ENCODE results near the gene CLPSL1. TPM values are rescaled to one million over a fixed set of nuclear protein-coding genes. Genes with fewer than 3 reads are reported as not detected.

Gene CLPSL1
- total RNA-seq, 1 donor from 2014 or later, result not detected

DNA sequence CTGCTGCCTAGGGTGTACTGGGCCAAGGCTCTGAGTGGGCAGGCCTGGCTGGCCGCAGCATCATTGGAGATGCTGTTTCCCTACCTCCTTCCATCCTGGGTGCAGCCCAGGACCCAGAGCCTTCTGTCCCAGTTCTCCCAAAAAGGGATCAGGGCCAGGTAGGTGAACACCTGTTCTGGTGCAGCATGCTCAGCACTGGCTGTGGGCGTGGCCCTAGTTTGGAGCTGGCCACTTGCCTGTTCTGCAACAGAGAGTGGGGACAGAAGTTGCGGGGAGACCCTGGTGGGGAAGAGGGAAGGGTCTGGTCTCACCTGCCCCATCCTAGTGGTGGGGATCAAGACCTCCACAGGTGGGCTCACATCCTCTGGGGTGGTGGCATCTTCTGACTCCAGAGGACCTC, 45.4 kb upstream of the CLPSL1 start:
- Histone ChIP-seq H3K27me3 (no peaks in the 10 kb centered on the region), H3K4me1 (peaks cover 54% of the 10 kb centered on the region), H3K4me3 (no peak overlapping the region), H3K36me3 (no peaks in the 10 kb centered on the region), H3K9me3 (no peaks in the 10 kb centered on the region), H3K27ac (peak overlapping the region; percentile 99)
- intact Hi-C loops (cut with DNase I), result loop anchor here (5.0 kb wide), 1 partner anchor 153 kb away; no protein-coding TSS in a partner anchor
- TF ChIP-seq POLR2A (IDR thresholded peaks at IDR 0.05), result no peak
- TF ChIP-seq POLR2AphosphoS5 (IDR thresholded peaks at IDR 0.05; ENCODE audit: insufficient read depth in 1 of 2, low read depth in 1 of 2), result peak in 1 of 2 donors; percentile 10
- DNase-seq (ENCODE audit: extremely low spot score in 2 of 2), result no peak

GRCh38 chr6:35736253-35736894, 44.4 kb upstream of the CLPSL1 start:
- no peaks in the 10 kb centered on the region for H3K27me3 ChIP-seq
- DNase-seq (ENCODE audit: extremely low spot score in 2 of 2), result no peak

DNA sequence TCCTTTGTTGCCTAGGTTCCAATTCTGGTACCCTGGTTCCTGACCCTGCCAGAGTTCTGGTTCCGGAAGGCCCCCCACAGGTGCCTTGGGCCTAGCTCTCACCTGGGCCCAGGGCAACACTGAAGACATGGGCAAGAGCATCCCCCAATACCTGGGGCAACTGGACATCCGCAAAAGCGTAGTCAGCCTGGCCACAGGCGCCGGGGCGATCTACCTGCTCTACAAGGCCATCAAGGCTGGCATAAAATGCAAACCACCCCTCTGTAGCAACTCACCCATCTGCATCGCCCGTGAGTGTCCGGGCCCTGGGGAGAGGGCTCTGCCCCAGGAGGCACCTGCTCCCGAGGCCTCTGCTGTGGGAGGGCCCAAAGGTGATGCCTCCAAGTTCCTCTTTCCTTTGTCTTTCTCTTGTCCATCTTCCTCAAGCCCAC, 43.8 kb upstream of the CLPSL1 start, which contains the start of gene ARMC12:
Gene ARMC12 (plus strand): TSS at position 51 of the 431 bp plus-strand sequence. CDS start 77 bp downstream, at position 128.
- Histone ChIP-seq H3K27ac (peak within 1 kb of the TSS; percentile 99), H3K4me3 (no peak within 1 kb of the TSS), H3K27me3 (no peaks in the 10 kb centered on the region), H3K36me3 (no peaks in the 10 kb centered on the region), H3K4me1 (peaks cover 42% of the 10 kb centered on the region), H3K9me3 (no peaks in the 10 kb centered on the region)
- DNase-seq (ENCODE audit: extremely low spot score in 2 of 2), result no peak
- TF ChIP-seq POLR2AphosphoS5 (IDR thresholded peaks at IDR 0.05; ENCODE audit: insufficient read depth in 1 of 2, low read depth in 1 of 2), result no peak
- intact Hi-C loops (cut with DNase I), result loop anchor here (2.0 to 5.0 kb wide), 2 partner anchors 155 to 214 kb away; no protein-coding TSS in a partner anchor

More at GRCh38 chr6:35736253-35736894, 44.4 kb upstream of the CLPSL1 start:
- H3K36me3 ChIP-seq, result no peaks in the 10 kb centered on the region
- peaks cover 45% of the 10 kb centered on the region for H3K4me1 ChIP-seq
- H3K27ac ChIP-seq, result peak overlapping the region; percentile 99
- H3K4me3 ChIP-seq, result no peak overlapping the region
- intact Hi-C loops (cut with DNase I), result loop anchor here (2.0 to 5.0 kb wide), 2 partner anchors 154 to 214 kb away; no protein-coding TSS in a partner anchor
- TF ChIP-seq, protein P1, sequence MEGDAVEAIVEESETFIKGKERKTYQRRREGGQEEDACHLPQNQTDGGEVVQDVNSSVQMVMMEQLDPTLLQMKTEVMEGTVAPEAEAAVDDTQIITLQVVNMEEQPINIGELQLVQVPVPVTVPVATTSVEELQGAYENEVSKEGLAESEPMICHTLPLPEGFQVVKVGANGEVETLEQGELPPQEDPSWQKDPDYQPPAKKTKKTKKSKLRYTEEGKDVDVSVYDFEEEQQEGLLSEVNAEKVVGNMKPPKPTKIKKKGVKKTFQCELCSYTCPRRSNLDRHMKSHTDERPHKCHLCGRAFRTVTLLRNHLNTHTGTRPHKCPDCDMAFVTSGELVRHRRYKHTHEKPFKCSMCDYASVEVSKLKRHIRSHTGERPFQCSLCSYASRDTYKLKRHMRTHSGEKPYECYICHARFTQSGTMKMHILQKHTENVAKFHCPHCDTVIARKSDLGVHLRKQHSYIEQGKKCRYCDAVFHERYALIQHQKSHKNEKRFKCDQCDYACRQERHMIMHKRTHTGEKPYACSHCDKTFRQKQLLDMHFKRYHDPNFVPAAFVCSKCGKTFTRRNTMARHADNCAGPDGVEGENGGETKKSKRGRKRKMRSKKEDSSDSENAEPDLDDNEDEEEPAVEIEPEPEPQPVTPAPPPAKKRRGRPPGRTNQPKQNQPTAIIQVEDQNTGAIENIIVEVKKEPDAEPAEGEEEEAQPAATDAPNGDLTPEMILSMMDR (IDR thresholded peaks at IDR 0.05), result peak; percentile 86 to 96 (median 86)
- TF ChIP-seq POLR2AphosphoS5 (IDR thresholded peaks at IDR 0.05; ENCODE audit: insufficient read depth in 1 of 2, low read depth in 1 of 2), result no peak
- no peaks in the 10 kb centered on the region for H3K9me3 ChIP-seq

GRCh38 chr6:35737413-35738211, 43.2 kb upstream of the CLPSL1 start:
- TF ChIP-seq, protein P1 (IDR thresholded peaks at IDR 0.05), result peak; percentile 85 to 97 (median 94)
- peak in 1 of 2 donors; percentile 69 for TF ChIP-seq POLR2AphosphoS5 (IDR thresholded peaks at IDR 0.05; ENCODE audit: insufficient read depth in 1 of 2, low read depth in 1 of 2)
- no peak for TF ChIP-seq POLR2A (IDR thresholded peaks at IDR 0.05)
- Histone ChIP-seq H3K4me1 (peaks cover 39% of the 10 kb centered on the region), H3K36me3 (no peaks in the 10 kb centered on the region), H3K4me3 (no peak overlapping the region), H3K27ac (no peak overlapping the region), H3K27me3 (no peaks in the 10 kb centered on the region), H3K9me3 (no peaks in the 10 kb centered on the region)
- no peak for DNase-seq (ENCODE audit: extremely low spot score in 2 of 2)
- intact Hi-C loops (cut with DNase I), result loop anchor here (2.0 to 5.0 kb wide), 2 partner anchors 155 to 215 kb away; no protein-coding TSS in a partner anchor

DNA sequence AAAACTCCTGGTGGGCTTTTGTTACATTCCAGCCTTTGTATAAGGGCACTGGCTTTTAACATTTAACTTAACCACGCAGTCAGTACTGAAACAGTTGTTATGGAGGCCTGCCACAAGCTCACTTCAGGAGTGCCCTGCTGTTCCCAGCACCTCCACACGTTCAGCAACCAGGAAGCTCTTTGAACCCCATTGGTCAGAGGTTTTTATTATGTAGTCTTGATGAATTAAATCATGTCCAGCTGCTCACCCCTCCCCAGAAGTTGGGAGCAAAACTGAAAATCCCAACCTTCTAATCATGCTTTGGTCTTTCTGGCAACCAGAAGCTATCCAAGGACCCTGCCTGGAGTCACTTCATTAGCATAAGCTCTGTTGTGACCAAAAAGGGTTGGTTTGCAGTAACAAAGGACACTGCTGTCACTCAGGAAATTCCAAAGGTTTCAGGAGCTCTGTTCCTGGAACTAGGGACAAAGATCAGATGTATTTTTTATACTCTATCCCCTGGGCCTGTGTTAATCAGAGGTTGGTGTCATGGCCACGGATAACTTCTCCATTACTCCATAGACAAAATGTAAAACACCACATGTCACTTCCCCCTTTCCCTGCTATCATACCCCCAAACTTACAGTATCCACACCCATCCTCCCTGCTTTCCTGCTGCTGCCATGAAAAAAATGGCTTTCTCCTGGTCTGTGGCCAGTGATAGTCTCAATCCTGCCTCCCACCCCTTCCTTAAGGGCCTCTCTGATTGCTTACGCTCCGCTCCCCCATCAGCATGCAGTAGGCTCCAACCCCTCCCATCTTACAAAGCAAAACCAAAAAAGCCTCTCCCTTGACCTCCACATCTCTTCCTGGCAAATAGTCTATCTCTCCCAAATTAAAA, 40.9 kb upstream of the CLPSL1 start:
- no peak overlapping the region for H3K4me3 ChIP-seq
- intact Hi-C loops (cut with DNase I), result loop anchor here (5.0 kb wide), 1 partner anchor 158 kb away; no protein-coding TSS in a partner anchor
- no peaks in the 10 kb centered on the region for H3K36me3 ChIP-seq
- no peaks in the 10 kb centered on the region for H3K9me3 ChIP-seq
- no peak for DNase-seq (ENCODE audit: extremely low spot score in 2 of 2)
- no peaks in the 10 kb centered on the region for H3K27me3 ChIP-seq
- no peak for TF ChIP-seq POLR2AphosphoS5 (IDR thresholded peaks at IDR 0.05; ENCODE audit: insufficient read depth in 1 of 2, low read depth in 1 of 2)
- no peak overlapping the region for H3K27ac ChIP-seq
- H3K4me1 ChIP-seq, result peaks cover 16% of the 10 kb centered on the region

GRCh38 chr6:35742842-35743241, 38.0 kb upstream of the CLPSL1 start:
- Histone ChIP-seq H3K27me3 (no peaks in the 10 kb centered on the region), H3K4me1 (no peaks in the 10 kb centered on the region), H3K36me3 (no peaks in the 10 kb centered on the region), H3K4me3 (no peak overlapping the region), H3K9me3 (no peaks in the 10 kb centered on the region), H3K27ac (no peak overlapping the region)
- TF ChIP-seq, protein P1 (IDR thresholded peaks at IDR 0.05), result no peak
- TF ChIP-seq POLR2AphosphoS5 (IDR thresholded peaks at IDR 0.05; ENCODE audit: insufficient read depth in 1 of 2, low read depth in 1 of 2) (no peak), POLR2A (IDR thresholded peaks at IDR 0.05) (no peak)
- intact Hi-C loops (cut with DNase I), result no loop called here
- DNase-seq (ENCODE audit: extremely low spot score in 2 of 2), result no peak

Data from vagina (tissue), 2 donors.